ENCODE data around the gene CSTB.

The CSTB gene

GRCh38 chr21:43789276-43790009 lies 13.3 kb upstream of the CSTB start, which contains the start of gene RRP1:
RRP1 (plus strand) TSS chr21:43789577; CDS start chr21:43789630, 53 bp downstream.
- peak; percentile 91 to 96 for DNase-seq

- no peak for DNase-seq
These were observed 10.8 kb upstream of the CSTB start for GRCh38 chr21:43786807-43787440.

GRCh38 chr21:43786300-43786806 lies 10.2 kb upstream of the CSTB start:
- DNase-seq, result no peak

GRCh38 chr21:43785134-43785533 lies 9.0 kb upstream of the CSTB start:
- DNase-seq, result no peak

GRCh38 chr21:43783098-43783700 lies 7.1 kb upstream of the CSTB start:
- no peak for DNase-seq

GRCh38 chr21:43782431-43783097 lies 6.5 kb upstream of the CSTB start:
- no peak for DNase-seq

GRCh38 chr21:43781846-43782245 lies 5.7 kb upstream of the CSTB start:
- DNase-seq, result no peak

- DNase-seq, result no peak
These were observed 3.6 kb upstream of the CSTB start for GRCh38 chr21:43779660-43780059.

- peak; percentile 16 to 17 for DNase-seq
These were observed 2.6 kb upstream of the CSTB start for GRCh38 chr21:43778469-43779335.

- DNase-seq, result no peak
These were observed 1.8 kb upstream of the CSTB start for GRCh38 chr21:43777953-43778352.

- no peak for DNase-seq
These were observed 918 bp downstream of the CSTB start for GRCh38 chr21:43775190-43775589.

- no peak for DNase-seq
These were observed 1.9 kb downstream of the CSTB start for GRCh38 chr21:43774163-43774562.

- DNase-seq, result no peak
These were observed 3.7 kb downstream of the CSTB start for GRCh38 chr21:43772425-43772821.

GRCh38 chr21:43771698-43772424 lies 4.2 kb downstream of the CSTB start:
- no peak for DNase-seq

GRCh38 chr21:43771199-43771675 lies 4.9 kb downstream of the CSTB start:
- no peak for DNase-seq

- no peak for DNase-seq
These were observed 5.9 kb downstream of the CSTB start for GRCh38 chr21:43770066-43770655.

GRCh38 chr21:43769325-43769958 lies 6.7 kb downstream of the CSTB start:
- no peak for DNase-seq

GRCh38 chr21:43768868-43769167 lies 7.3 kb downstream of the CSTB start:
- no peak for DNase-seq

GRCh38 chr21:43767984-43768867 lies 7.9 kb downstream of the CSTB start:
- no peak for DNase-seq
